LNCaP clone FGC (cell line): ENCODE measurements around the gene DDX18.

Source experiments
- DNase-seq: peaks from one replicate; pipeline ENCODE4 v3.0.0-alpha.2; 2011; ENCODE audit warnings: low read depth
- H3K4me3 ChIP-seq: 2 replicates; pipeline ENCODE4 v1.5.1; 2011; ENCODE audit warnings: mild to moderate bottlenecking, low read depth, low read length, control low read depth
- CTCF ChIP-seq: IDR thresholded peaks from 2 replicates; pipeline ENCODE4 v1.5.1; 2012; ENCODE audit warnings: mild to moderate bottlenecking; ENCODE audit not compliant: control insufficient read depth, insufficient read depth; ENCODE audit errors: extremely low read depth

DDX18 gene

GRCh38 chr2:117814417-117815264 lies at the start of gene DDX18:
Gene DDX18, plus strand, starts transcription at chr2:117814691. Its CDS starts 87 bp downstream, at chr2:117814778.
- peak; percentile 91 for DNase-seq
- peak; percentile 99 for TF ChIP-seq CTCF
- peak within 1 kb of the TSS; percentile 96 for H3K4me3 ChIP-seq

GRCh38 chr2:117770730-117771129 lies 43.8 kb upstream of the DDX18 start:
- DNase-seq: no peak
- TF ChIP-seq CTCF: no peak
- H3K4me3 ChIP-seq: no peak overlapping the region

GRCh38 chr2:117771969-117772630 lies 42.4 kb upstream of the DDX18 start:
- TF ChIP-seq CTCF: peak; percentile 40
- peak; percentile 17 for DNase-seq
- no peak overlapping the region for H3K4me3 ChIP-seq

- no peak overlapping the region for H3K4me3 ChIP-seq
- no peak for TF ChIP-seq CTCF
- no peak for DNase-seq
These were observed 39.8 kb upstream of the DDX18 start for GRCh38 chr2:117774716-117775115.

GRCh38 chr2:117775703-117776219 lies 38.7 kb upstream of the DDX18 start:
- no peak for TF ChIP-seq CTCF
- H3K4me3 ChIP-seq: no peak overlapping the region

GRCh38 chr2:117776888-117777287 lies 37.6 kb upstream of the DDX18 start:
- no peak for TF ChIP-seq CTCF
- no peak for DNase-seq
- H3K4me3 ChIP-seq: no peak overlapping the region

More at GRCh38 chr2:117775703-117776219, 38.7 kb upstream of the DDX18 start:
- no peak for DNase-seq
